ENCODE data around the gene PDZRN3.
A peak's percentile ranks its signal among the peaks of the same experiment; 100 is the strongest.

The PDZRN3 gene

GRCh38 chr3:73624821-73625665 lies at the start of gene PDZRN3:
PDZRN3 (minus strand) TSS chr3:73624941.
- DNase-seq: peak in 1 of 2 experiments; percentile 40

- DNase-seq: peak; percentile 54 to 60
Measured at GRCh38 chr3:73674280-73674679, 49.5 kb upstream of the PDZRN3 start.

GRCh38 chr3:73669260-73669659 lies 44.5 kb upstream of the PDZRN3 start:
- DNase-seq: no peak

GRCh38 chr3:73668391-73668790 lies 43.6 kb upstream of the PDZRN3 start:
- DNase-seq: no peak

GRCh38 chr3:73667889-73668288 lies 43.1 kb upstream of the PDZRN3 start:
- DNase-seq: no peak

- no peak for DNase-seq
Measured at GRCh38 chr3:73665286-73665685, 40.5 kb upstream of the PDZRN3 start.

GRCh38 chr3:73664389-73664788 lies 39.6 kb upstream of the PDZRN3 start:
- no peak for DNase-seq

- DNase-seq: no peak
Measured at GRCh38 chr3:73663495-73663894, 38.8 kb upstream of the PDZRN3 start.

- no peak for DNase-seq
Measured at GRCh38 chr3:73661265-73661664, 36.5 kb upstream of the PDZRN3 start.

- no peak for DNase-seq
Measured at GRCh38 chr3:73658227-73658626, 33.5 kb upstream of the PDZRN3 start.

- DNase-seq: no peak
Measured at GRCh38 chr3:73657186-73657585, 32.4 kb upstream of the PDZRN3 start.

- DNase-seq: no peak
Measured at GRCh38 chr3:73656241-73656890, 31.6 kb upstream of the PDZRN3 start.

- DNase-seq: no peak
Measured at GRCh38 chr3:73655197-73655596, 30.5 kb upstream of the PDZRN3 start.

GRCh38 chr3:73653877-73654276 lies 29.1 kb upstream of the PDZRN3 start:
- DNase-seq: no peak

GRCh38 chr3:73653351-73653750 lies 28.6 kb upstream of the PDZRN3 start:
- no peak for DNase-seq

- no peak for DNase-seq
Measured at GRCh38 chr3:73652896-73653295, 28.2 kb upstream of the PDZRN3 start.

- no peak for DNase-seq
Measured at GRCh38 chr3:73637042-73637441, 12.3 kb upstream of the PDZRN3 start.

- no peak for DNase-seq
Measured at GRCh38 chr3:73635254-73635653, 10.5 kb upstream of the PDZRN3 start.

- DNase-seq: no peak
Measured at GRCh38 chr3:73633916-73634344, 9.2 kb upstream of the PDZRN3 start.

GRCh38 chr3:73633453-73633852 lies 8.7 kb upstream of the PDZRN3 start:
- no peak for DNase-seq

GRCh38 chr3:73626106-73626505 lies 1.4 kb upstream of the PDZRN3 start:
- no peak for DNase-seq

GRCh38 chr3:73624017-73624820 lies 522 bp downstream of the PDZRN3 start:
- peak; percentile 29 to 67 for DNase-seq

- no peak for DNase-seq
Measured at GRCh38 chr3:73623346-73623745, 1.4 kb downstream of the PDZRN3 start.

All from NCI-H1930 (cell line).